Activated T-helper 2 cell treated with anti-CD3 and anti-CD28 coated beads, Interferon-gamma antibody, Interleukin-2, Interleukin-4, amounts not matched to agents 10 μg/mL and 5 μg/mL and 100 μg/mL, durations not matched to agents 14 hours and 24 hours and 36 hours (primary cell): ENCODE data around the gene RPL22. TPM values are rescaled to one million over a fixed set of nuclear protein-coding genes. Genes with fewer than 3 reads are reported as not detected.

ENCODE experiments used
- DNase-seq: peaks from one replicate; pipeline ENCODE4 v3.0.0; 2021; ENCODE audit warnings: low spot score
- H3K27ac Mint-ChIP-seq: one replicate; pipeline ENCODE4 v1.8.0; 2021; ENCODE audit warnings: mixed read lengths
- H3K27me3 Mint-ChIP-seq: one replicate; pipeline ENCODE4 v1.8.0; 2021; ENCODE audit warnings: low read depth, mixed read lengths
- H3K36me3 Mint-ChIP-seq: one replicate; pipeline ENCODE4 v1.8.0; 2021; ENCODE audit warnings: low read depth, mixed read lengths
- H3K4me1 Mint-ChIP-seq: one replicate; pipeline ENCODE4 v1.8.0; 2021; ENCODE audit warnings: low read depth, mixed read lengths
- H3K4me3 Mint-ChIP-seq: one replicate; pipeline ENCODE4 v1.8.0; 2021; ENCODE audit warnings: low read depth, mild to moderate bottlenecking, moderate library complexity, mixed read lengths
- H3K9me3 Mint-ChIP-seq: one replicate; pipeline ENCODE4 v1.8.0; 2021; ENCODE audit warnings: mixed read lengths
- intact Hi-C: fragments of 100-400 bp; cut with micrococcal nuclease; formaldehyde crosslinking; loops from one replicate; pipeline ENCODE4 v1.15.1; 2023
- total RNA-seq: library from RNA; stranded (reverse); gene quantifications from 2 replicates; pipeline ENCODE4 v1.2.3, GENCODE V29; 2022

RPL22 gene
- total RNA-seq, 1 donor from 2014 or later = 533 TPM

DNA sequence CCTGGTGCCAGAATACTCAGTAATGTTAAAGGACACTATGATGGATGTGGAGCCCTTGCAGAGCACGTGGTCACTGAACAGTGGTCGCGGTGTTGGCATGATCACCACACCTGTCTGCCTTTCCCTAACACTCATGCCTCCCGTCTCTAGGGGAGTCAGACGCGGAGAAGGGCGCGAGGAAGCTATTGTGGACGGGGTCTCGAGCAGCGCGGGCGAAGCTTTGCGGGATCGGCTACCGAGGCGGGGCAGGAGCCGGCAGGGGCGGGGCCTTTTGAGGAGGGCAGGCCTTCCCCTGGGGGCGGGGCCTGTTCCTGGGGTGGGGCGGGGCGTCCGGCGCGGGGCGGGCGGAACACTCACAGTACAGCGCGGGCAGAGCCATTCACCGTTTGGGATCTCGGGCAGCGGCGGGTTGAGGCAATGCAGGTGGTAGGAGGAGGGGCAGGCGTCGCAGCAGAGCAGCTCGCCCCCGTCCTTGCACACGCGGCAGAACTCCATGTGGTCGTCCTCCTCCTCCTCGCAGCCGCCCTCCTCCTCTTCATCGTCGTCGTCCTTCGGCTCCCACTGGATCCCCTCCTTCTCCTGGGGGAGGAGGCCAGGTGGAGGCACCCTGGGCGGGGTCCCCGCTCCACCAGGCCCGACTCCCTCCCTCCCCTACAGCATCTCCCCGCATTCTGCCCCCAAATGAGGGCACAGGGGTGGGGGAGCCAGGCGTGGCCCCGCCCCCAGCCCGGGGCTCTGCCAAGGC lies 50.7 kb downstream of the RPL22 start:
- peaks cover 2% of the 10 kb centered on the region for H3K27me3 Mint-ChIP-seq
- no peaks in the 10 kb centered on the region for H3K9me3 Mint-ChIP-seq
- H3K4me1 Mint-ChIP-seq = peaks cover 3% of the 10 kb centered on the region
- peak overlapping the region; percentile 48 for H3K4me3 Mint-ChIP-seq
- DNase-seq = peak; percentile 60
- no peaks in the 10 kb centered on the region for H3K36me3 Mint-ChIP-seq
- intact Hi-C loops = loop anchor here (5.0 kb wide), 1 partner anchor 49 kb away; the partner anchor contains the start of gene RPL22
- H3K27ac Mint-ChIP-seq = no peak overlapping the region

DNA sequence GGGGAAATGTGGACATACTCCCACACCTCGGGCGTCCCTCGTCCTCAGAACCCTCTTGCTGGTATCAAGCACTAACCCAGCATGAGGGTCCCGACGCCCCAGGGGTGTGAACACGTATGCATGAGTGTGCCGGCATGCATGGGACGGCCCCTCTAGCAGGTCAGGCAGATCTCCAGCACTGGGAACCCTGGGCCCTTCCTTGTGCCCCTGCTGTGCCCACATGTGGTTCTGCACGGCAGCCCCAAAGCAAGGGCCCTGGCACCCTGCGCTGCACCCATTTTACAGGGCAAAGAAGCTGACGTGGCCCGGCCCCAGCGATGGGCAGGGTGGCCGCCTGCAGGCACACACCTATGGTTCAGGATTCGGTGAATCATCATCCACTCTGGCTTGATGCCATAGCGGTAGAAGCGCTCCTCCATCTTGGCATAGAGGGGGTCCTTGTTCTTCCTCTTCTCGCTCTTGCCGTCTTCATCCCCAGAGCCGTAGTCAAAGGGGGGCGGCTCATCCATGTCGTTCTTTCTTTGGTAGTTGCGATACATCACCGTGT lies 53.5 kb downstream of the RPL22 start:
- peaks cover 3% of the 10 kb centered on the region for H3K4me1 Mint-ChIP-seq
- no peaks in the 10 kb centered on the region for H3K9me3 Mint-ChIP-seq
- no peak overlapping the region for H3K27ac Mint-ChIP-seq
- intact Hi-C loops = loop anchor here (5.0 kb wide), 1 partner anchor 51 kb away; the partner anchor contains the start of gene RPL22
- peaks cover 2% of the 10 kb centered on the region for H3K27me3 Mint-ChIP-seq
- no peaks in the 10 kb centered on the region for H3K36me3 Mint-ChIP-seq
- H3K4me3 Mint-ChIP-seq = no peak overlapping the region
- DNase-seq = no peak

DNA sequence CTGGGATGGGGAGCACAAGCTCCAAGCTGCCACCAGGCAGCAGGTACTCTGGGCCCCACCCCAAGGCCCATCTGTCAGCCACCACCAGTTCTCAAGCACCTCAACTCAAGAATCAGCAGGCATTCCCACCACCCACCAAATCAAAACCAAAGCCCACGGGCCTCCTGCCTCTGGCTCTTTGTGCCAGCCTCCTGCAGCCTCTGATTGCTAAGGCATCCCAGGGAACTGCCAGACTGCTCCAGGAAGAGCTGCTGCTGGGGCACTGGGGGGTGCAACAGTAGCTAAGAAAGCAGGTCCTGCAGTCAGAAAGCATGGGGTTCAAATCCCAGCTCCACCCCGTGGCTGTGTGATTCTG lies 54.0 kb downstream of the RPL22 start:
- intact Hi-C loops = loop anchor here (5.0 kb wide), 1 partner anchor 52 kb away; the partner anchor contains the start of gene RPL22
- H3K36me3 Mint-ChIP-seq = no peaks in the 10 kb centered on the region
- no peak overlapping the region for H3K4me3 Mint-ChIP-seq
- peaks cover 3% of the 10 kb centered on the region for H3K4me1 Mint-ChIP-seq
- no peak for DNase-seq
- H3K27ac Mint-ChIP-seq = no peak overlapping the region
- no peaks in the 10 kb centered on the region for H3K9me3 Mint-ChIP-seq
- H3K27me3 Mint-ChIP-seq = peaks cover 2% of the 10 kb centered on the region

DNA sequence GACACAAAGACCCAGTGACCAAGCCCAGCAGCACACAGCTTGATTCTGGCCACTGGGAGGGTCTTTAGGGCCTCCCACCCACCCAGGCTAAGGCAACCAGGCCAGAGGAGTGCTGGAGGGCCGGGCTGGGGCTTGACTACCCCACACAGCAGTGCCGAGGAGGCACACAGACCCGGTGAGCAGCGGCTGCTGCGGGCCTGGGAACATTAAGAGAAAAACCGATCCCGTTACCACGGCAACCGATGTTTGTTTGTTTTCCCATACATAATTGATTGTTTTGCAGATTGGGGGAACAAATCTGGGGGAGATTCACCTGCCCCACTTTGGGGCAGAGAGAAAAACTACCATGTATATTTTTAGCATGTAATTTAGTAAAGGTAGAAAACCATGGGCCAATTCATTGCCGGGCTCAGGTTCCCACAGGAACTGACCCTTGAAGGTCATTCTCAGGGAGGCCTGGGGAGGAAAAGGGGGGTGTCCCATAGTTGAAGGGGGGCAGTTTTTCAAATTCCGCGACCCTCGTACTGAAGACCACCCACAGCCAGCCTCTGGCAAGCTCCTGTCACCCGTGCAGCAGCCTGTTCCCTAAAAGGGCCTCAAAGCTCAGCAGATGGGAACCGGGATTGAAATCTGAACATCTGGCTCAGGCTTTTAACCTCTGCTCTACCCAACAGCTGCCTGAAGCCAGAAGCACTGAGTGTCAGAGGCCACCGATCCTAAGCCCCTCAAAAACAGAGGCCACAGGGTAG lies 54.6 kb downstream of the RPL22 start:
- no peak for DNase-seq
- Mint-ChIP-seq H3K9me3 (no peaks in the 10 kb centered on the region), H3K27ac (no peak overlapping the region), H3K27me3 (peaks cover 2% of the 10 kb centered on the region), H3K4me3 (no peak overlapping the region), H3K36me3 (no peaks in the 10 kb centered on the region), H3K4me1 (peaks cover 3% of the 10 kb centered on the region)
- intact Hi-C loops = loop anchor here (5.0 kb wide), 1 partner anchor 52 kb away; the partner anchor contains the start of gene RPL22

DNA sequence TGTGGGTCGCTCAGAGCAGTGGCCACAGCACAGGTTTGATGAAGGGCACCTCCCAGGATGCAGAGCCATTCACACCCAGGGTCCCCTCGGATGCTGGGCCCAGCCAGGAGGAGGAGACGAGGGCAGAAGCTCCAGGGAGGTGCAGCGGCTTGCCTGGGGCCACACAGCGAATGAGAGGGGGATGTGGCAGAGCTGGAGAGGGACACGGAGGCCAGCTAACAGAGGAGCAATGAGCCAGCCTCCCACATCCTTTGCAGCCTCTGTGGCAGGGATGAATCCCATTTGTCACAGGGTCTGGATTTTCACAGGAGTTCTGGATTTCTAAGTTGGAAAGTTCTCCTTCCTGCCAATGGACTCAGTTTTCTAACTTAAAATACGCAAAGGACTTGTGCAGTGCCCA lies 55.2 kb downstream of the RPL22 start:
- no peaks in the 10 kb centered on the region for H3K9me3 Mint-ChIP-seq
- no peaks in the 10 kb centered on the region for H3K36me3 Mint-ChIP-seq
- no peak for DNase-seq
- H3K27ac Mint-ChIP-seq = no peak overlapping the region
- peaks cover 2% of the 10 kb centered on the region for H3K27me3 Mint-ChIP-seq
- intact Hi-C loops = no loop called here
- H3K4me3 Mint-ChIP-seq = no peak overlapping the region
- H3K4me1 Mint-ChIP-seq = peaks cover 3% of the 10 kb centered on the region

DNA sequence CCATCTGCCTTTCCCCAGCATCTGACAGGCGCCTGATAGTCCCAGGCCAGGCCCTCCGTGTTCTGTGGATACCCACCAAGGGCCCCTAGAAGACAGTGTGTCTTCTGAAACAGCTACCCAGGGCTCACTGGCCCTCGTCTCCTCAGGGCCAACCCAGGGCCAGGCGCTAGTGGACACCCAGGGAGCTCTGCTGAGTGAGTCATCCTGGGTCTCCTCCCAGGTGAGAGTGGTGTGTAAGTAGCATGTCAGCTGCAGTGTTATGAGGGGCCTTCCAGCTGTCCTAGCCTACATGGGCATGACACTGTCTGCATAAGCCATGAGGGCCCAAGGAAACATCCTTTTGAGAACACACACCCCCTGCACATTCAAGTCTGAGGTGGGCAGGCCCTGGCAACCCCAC lies 56.0 kb downstream of the RPL22 start:
- Mint-ChIP-seq H3K27ac (no peak overlapping the region), H3K4me3 (no peak overlapping the region), H3K27me3 (peaks cover 2% of the 10 kb centered on the region), H3K9me3 (no peaks in the 10 kb centered on the region), H3K36me3 (no peaks in the 10 kb centered on the region), H3K4me1 (peaks cover 2% of the 10 kb centered on the region)
- DNase-seq = no peak
- intact Hi-C loops = no loop called here

DNA sequence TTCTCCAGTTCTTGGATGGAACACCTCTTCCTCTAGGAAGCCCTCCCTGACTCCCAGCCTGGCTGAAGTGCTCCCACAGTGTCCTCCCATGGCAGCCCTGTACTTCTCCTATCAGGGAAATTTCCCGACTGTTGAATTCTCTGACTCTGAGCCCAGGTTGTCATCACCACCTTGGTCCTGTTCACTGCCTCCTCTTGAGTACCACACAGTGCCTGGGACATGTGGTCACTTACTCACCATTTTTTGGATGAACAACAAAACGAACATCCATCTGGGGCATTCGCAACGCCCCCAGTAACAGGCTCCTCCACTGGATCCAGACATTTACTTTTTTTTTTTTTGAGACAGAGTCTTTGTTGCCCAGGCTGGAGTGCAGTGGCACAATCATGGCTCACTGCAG lies 56.7 kb downstream of the RPL22 start:
- H3K9me3 Mint-ChIP-seq = no peaks in the 10 kb centered on the region
- H3K4me1 Mint-ChIP-seq = no peaks in the 10 kb centered on the region
- intact Hi-C loops = no loop called here
- H3K36me3 Mint-ChIP-seq = no peaks in the 10 kb centered on the region
- no peak overlapping the region for H3K27ac Mint-ChIP-seq
- no peak overlapping the region for H3K4me3 Mint-ChIP-seq
- no peaks in the 10 kb centered on the region for H3K27me3 Mint-ChIP-seq
- no peak for DNase-seq

DNA sequence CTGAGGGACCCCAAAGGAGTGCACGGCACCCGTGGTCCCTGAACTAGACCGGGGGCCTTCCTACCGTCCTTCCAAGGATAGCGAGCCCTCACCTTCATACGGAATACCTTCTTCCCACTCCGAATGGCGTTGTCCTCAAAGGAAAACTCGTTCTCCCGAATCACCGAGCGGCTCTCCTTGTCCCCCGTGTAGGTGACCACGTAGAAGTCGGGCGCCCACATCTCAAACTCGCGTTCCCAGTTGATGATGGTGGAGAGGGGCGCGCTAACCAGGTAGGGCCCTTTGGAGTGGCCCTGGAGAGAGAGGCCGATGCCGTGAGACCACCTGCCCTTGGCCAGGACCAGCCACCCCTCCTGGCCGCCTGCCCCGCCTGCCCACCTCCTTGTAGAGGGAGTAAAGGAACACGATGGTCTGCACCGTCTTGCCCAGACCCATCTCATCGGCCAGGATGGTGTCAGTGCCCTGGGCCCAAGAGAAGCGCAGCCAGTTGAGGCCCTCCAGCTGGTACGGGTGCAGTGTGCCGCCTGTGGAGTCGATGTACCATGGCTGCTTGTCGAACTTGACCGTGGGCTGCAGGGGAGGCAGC lies 57.3 kb downstream of the RPL22 start:
- no peaks in the 10 kb centered on the region for H3K27me3 Mint-ChIP-seq
- DNase-seq = no peak

DNA sequence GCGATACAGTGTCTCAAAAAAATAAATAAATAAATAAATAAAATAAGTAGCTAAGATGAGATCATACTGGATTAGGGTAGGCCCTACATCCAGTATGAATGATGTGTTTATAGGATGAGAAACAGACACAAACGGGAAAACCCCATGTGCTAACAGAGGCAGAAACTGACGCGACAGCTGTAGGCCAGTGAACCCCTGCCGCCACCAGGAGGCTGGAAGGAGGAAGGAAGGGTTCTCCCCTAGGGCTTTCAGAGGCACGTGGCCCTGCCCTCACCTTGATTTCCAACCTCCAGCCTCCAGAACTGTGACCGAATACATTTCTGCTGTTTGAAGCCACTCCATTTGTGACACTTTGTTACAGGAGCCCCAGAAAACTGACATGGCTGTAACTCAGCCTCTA lies 57.8 kb downstream of the RPL22 start:
- H3K36me3 Mint-ChIP-seq = no peaks in the 10 kb centered on the region
- H3K9me3 Mint-ChIP-seq = no peaks in the 10 kb centered on the region
- H3K4me3 Mint-ChIP-seq = no peak overlapping the region
- intact Hi-C loops = no loop called here
- no peak for DNase-seq
- H3K27ac Mint-ChIP-seq = no peak overlapping the region
- no peaks in the 10 kb centered on the region for H3K27me3 Mint-ChIP-seq
- no peaks in the 10 kb centered on the region for H3K4me1 Mint-ChIP-seq

More for the DNA sequence above, 57.3 kb downstream of the RPL22 start:
- no peak overlapping the region for H3K27ac Mint-ChIP-seq
- intact Hi-C loops = no loop called here
- H3K36me3 Mint-ChIP-seq = no peaks in the 10 kb centered on the region
- no peaks in the 10 kb centered on the region for H3K9me3 Mint-ChIP-seq
- no peak overlapping the region for H3K4me3 Mint-ChIP-seq
- H3K4me1 Mint-ChIP-seq = no peaks in the 10 kb centered on the region

DNA sequence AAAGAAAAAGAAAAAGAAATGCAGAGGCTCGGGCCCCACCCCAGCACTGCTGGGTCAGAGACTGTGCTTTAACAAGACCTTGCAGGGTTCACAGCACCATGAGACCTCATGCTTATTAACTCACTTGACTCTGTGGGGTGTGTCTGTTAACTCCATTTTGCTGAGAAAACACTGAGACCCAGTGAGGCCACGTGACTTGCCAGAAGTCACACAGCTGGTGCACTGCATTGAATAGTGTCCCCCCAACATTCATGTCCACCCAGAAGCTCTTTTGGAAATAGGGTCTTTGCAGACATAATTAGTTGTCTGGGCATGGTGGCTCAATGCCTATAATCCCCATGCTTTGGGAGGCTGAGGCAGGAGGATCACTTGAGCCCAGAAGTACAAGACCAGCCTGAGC lies 59.0 kb downstream of the RPL22 start:
- intact Hi-C loops = no loop called here
- DNase-seq = no peak
- Mint-ChIP-seq H3K4me1 (no peaks in the 10 kb centered on the region), H3K9me3 (no peaks in the 10 kb centered on the region), H3K27ac (no peak overlapping the region), H3K27me3 (no peaks in the 10 kb centered on the region), H3K4me3 (no peak overlapping the region), H3K36me3 (no peaks in the 10 kb centered on the region)

DNA sequence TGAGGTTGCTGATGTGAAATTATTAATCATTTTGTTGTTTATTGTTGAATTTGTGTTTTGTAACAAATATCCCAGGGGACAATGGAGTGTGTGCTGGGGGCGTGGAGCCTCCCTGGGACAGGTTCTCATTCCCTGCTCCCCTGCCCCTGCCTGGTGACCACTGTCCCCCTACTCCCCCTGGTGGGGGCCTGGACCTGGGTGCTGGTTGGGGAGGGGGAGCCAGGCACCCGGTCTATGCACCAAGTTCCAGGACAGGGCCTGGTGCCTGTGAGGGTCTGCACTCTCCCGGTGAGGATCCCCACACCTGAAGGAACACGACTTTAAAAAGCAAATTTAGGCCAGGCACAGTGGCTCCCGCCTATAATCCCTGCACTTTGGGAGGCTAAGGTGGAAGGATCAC lies 61.6 kb downstream of the RPL22 start:
- DNase-seq = no peak
- H3K27ac Mint-ChIP-seq = no peak overlapping the region
- intact Hi-C loops = no loop called here

DNA sequence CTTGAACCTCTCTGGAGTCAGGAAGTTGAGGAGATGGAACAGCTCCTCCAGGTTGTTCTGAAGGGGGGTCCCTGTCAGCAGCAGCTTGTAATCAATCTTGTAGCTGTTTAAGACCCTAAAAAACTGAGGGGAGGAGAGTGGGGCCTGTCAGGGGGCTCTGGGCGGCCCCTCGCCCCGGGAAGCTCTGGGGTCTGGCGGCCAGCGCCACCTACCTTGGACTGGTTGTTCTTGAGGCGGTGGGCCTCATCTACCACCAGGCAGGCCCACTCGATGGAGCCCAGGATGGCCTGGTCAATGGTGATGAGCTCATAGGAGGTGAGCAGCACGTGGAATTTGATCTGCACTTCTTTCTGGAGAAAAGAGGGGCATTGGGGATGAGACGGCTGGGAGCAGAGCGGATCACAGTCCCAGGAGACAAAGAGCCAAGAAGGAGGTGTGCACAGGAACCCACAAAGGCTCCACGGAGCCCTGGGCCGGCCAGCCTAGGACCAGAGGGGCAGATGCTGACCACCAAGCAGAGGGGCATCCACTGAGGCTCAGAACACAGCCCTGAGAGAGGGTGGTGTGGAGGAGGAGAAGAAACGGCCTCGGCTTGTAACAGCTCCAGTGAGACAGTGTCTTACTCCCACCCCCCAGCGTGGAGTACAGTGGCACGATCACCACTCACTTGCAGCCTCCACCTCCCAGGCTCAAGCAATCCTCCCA lies 62.7 kb downstream of the RPL22 start:
- Mint-ChIP-seq H3K9me3 (no peaks in the 10 kb centered on the region), H3K27me3 (peaks cover 1% of the 10 kb centered on the region), H3K36me3 (no peaks in the 10 kb centered on the region), H3K4me1 (no peaks in the 10 kb centered on the region), H3K27ac (no peak overlapping the region), H3K4me3 (no peak overlapping the region)
- intact Hi-C loops = no loop called here
- no peak for DNase-seq

More for the DNA sequence above, 61.6 kb downstream of the RPL22 start:
- H3K4me3 Mint-ChIP-seq = no peak overlapping the region
- no peaks in the 10 kb centered on the region for H3K9me3 Mint-ChIP-seq
- H3K4me1 Mint-ChIP-seq = no peaks in the 10 kb centered on the region
- no peaks in the 10 kb centered on the region for H3K36me3 Mint-ChIP-seq
- no peaks in the 10 kb centered on the region for H3K27me3 Mint-ChIP-seq
